IPS-NIHi11 (cell line): Measurements from ENCODE around the gene RXRA.

ENCODE experiments used
- DNase-seq: peaks from one replicate; pipeline ENCODE4 v3.0.0; 2012; ENCODE audit warnings: mixed read lengths, low spot score

Gene RXRA

GRCh38 chr9:134452728-134453127, 126.5 kb downstream of the RXRA start:
- DNase-seq: no peak

DNA sequence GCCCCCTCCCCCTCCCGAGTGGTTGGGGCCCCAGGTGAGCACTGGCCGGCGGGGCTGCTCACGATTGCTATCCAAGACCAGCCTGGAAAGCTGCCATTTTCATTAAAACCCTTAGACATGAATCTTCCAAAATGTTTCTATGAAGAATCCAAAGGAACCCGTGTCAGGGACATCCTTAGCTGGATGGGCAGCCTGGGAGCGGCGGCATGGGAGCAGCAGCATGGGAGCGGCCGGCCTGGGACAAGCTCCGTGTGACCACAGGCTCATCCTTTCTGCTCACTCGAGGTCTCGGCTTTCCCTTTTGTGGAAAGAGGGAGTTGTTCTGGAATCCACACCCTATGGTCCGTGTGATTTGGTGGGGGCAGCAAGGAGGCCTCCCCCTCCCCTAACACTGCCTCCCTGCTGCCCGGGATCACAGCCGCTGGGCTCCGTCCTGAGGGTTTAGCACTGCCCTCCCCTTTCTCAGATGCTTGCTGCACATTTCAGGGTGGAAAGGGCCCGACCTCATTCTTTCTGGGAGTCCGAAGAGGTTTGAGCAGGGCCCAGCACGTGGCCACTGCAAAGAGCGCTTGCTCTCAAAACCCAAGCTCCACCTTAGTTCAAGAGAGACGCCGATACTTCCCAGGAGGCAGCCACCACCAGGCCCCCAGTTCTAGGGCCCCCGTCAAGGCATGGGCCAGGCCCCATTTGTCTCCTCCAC, 127.7 kb downstream of the RXRA start:
- DNase-seq: no peak

DNA sequence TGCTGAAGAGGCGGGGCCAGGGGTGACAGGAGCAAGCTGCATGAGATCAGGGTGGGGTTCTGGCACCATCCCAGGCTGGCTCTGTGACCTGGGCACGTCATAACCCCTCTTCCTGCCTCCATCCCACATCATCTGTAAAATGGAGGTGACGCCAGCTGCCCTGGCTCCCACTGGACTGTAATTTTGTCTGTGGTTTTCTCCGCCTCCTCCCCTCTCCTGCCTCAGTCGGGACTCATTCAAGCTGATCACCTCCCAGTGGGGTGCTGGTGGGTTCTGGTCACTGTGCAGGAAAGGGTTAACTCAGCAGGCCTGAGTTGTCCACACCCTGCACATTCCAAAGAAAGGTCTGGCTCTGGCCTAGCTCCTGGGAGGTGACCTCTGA, 128.2 kb downstream of the RXRA start:
- no peak for DNase-seq

GRCh38 chr9:134455021-134455471, 128.8 kb downstream of the RXRA start:
- no peak for DNase-seq

DNA sequence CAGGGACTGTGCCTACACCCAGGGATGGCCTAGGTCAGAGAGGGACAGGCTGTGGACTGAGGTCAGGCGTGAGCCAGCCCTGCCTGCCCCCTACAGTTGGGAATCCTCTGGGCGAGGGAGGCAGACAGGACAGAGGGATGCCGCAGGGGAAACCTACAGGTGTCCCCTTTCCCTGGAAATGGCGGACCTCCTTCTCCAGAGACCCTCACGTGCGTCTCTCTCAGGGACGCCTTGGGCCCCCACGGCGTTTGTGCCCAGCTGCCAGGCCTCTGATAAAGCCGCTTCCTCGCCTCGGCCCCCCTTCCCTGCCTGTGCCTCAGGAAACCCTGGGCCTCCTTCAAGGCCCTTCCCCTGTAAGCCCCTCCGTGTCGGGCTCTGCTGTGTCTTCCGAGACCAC, 129.3 kb downstream of the RXRA start:
- DNase-seq: no peak

GRCh38 chr9:134455934-134456755, 129.9 kb downstream of the RXRA start:
- DNase-seq: no peak

DNA sequence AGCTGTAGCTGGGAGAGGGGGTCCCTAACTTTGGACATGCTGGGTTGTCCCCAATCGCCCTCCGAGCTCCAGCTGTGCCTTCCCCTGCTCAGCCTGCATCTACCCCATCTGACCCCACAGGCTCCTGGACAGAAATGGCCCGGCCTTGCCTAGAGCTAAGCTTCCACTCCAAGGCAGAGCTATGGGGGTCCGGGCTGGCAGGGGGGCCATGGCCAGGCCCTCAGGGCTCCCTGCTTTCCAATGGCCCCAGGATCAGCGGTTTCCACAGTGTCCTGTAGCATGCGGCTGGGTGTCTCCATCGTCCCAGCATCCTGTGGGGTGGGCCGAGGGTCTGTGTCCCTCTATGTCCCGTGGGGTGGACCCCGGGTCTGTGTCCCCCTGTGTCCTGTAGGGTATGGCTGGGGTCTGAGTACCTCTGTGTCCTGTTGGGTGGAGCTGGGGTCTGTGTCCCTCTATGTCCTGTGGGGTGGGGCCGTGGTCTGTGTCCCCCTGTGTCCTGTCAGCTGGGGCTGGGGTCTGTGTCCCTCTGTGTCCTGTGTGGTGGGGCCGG, 130.6 kb downstream of the RXRA start:
- DNase-seq: no peak

- DNase-seq: no peak
These were observed 131.3 kb downstream of the RXRA start for GRCh38 chr9:134457321-134458206.

DNA sequence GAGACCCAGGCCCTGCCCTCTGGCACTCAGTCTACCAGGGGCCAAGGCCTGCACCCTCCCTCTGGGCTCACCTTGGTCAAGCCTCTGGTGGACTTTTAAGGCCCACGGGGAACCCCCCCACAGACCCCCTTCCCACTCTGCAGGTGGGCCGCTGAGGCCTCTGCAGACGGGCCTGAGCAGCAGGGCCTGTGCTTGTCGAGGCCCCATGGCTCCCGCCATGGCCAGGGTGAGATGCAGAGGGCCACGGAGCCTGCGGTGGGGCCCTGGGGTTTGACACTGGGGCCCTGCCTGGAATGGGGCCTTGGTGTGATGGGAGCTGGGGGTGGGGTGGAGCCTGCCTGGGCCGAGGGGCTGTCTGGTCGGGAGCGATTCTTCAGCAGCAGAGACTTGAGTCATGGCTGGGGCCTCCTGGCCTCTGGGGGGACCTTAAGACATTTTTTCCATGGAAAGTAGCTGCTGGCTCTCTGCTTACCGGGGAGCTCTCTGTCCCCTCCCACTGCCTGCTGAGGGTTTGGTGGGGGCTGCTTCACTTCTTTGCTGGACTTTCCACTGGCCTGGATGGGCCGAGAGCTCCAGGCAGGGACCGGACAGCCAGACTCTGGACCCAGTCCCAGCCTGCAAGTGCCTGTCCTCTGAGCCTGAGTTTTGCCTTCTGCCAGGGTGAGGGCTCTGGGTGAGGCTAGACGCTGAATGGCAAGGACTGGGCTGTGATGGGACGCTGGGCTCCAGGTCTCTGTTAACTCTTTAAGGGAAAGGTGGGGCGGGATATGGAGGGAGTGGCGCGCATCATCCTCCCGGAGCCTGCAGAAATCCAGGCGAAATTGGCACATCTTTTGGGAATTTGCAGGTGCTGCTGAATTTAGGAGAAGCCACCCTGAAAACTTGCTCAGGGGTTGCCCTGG, 132.2 kb downstream of the RXRA start:
- no peak for DNase-seq

GRCh38 chr9:134459164-134459563, 132.9 kb downstream of the RXRA start:
- DNase-seq: no peak

- DNase-seq: no peak
These were observed 133.3 kb downstream of the RXRA start for GRCh38 chr9:134459573-134459972.

DNA sequence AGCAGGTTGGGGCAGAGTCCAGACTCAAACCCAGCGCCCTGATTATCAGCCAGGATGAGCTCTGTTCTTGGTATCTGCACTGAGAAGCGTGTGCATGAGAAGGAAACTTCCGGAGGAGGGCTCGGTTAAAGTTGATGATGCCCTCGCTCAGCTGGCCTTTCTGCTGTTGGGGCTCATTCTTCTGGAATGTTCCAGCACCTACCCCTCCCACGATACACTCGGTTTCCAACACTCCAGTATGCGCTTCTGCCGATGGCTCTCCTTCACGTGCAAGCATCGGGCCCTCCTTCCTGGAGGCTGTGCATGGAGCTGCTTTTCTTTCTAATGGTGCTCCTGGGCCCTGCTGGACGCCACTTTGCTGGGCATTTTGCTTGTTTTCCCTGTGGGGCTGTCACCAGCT, 134.0 kb downstream of the RXRA start:
- DNase-seq: no peak

DNA sequence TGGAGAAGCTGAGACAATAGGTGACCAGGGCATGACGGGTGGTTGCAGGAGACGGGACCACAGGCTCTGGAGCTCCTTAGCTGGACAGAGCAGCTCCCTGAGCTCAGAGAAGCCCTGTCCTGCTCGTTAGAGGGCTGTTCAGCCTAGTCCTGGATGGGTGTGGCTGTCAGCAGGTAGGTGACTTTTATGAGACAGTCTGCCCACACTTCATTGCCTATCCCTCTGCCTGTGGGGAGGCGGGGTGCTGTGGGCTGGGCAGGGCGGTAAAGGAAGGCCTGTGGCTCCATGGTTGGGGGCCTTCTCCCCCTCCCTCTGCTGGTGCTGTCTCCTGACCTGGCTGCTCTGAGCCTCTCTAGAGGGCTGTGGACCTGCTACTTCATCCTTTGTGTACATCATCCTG, 134.6 kb downstream of the RXRA start:
- DNase-seq: no peak

- DNase-seq: no peak
These were observed 135.2 kb downstream of the RXRA start for GRCh38 chr9:134461426-134461982.

- DNase-seq: no peak
These were observed 136.1 kb downstream of the RXRA start for GRCh38 chr9:134462318-134462717.

DNA sequence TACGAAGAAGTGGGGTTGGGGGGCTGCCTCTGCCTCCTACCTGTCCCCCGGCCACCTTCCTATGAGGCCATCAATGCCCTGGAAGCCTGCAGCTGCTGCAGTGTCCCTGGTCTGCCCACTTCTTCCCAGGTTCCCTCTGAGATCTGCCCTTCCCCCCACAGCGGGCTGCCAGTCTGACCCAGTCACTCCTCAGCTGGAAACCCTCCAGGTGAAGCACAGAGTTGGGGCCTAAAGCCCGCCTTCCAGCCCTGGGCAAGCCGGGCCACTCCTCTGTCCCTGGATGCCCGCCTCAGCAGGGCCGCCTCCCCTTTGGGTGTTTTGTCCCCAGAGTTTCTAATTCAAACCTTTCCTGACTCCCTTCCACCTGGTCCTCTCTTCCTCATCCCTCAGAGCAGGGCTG, 137.0 kb downstream of the RXRA start:
- no peak for DNase-seq

DNA sequence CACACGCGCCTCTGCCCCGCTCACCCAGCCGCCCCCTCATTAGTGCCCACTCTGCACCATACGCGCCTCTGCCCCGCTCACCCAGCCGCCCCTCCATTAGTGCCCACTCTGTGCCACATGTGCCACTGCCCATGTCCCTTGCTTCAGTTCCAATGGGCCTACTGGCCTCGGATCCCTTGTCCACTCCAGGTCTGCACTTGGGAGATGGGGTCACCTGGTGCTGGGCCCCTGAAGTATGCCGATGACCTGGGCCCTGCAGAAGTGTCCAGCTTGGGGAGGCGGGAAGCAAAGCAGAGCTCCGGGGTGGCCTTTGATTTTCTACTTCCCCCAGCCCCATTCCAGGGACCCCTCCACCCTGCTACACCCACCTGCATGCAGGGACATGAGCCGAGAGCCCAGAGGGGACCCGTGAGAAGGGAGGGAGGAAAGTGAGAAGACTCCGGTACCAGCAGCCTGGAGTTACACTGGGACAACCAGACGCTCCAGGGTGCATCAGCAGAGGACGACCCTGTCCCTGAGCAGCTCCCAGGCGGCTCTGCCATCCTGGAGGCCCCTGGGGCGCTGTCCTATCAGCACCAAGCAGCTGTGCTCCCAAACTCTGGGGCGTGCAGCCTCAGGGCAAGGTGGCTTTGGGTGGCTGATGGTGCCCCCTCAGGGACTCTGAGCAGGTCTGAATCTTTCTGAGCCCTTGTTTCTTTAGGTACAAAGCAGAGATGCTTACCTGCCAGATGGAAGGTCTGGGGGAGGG, 140.8 kb downstream of the RXRA start:
- peak; percentile 71 for DNase-seq

DNA sequence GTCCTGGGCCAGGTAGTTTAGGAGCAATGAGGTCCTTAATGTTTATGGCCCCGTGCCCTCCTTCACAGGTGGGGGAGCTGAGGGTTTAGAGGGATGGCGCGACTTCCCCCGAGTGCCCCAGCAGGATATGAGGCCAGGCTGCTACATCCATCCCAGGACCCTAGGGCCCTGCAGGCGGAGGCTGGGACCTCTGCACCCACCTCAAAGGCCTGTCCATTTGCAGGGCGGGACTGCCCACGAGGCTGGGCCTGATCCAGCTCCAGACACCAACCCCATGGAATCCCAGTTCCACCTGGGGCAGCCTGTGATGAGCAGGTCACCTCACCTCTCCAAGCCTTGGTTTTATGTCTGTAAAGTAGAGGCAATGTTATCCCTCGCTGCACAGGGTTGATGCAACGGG, 142.1 kb downstream of the RXRA start:
- DNase-seq: no peak

GRCh38 chr9:134469041-134469875, 143.0 kb downstream of the RXRA start:
- DNase-seq: no peak
